H1 (cell line): ENCODE measurements around the gene SSNA1. TPM values are rescaled to one million over a fixed set of nuclear protein-coding genes. Genes with fewer than 3 reads are reported as not detected.

Experiments used
- CTCF ChIA-PET: fragments of 300-600 bp; sonication (Branson Sonifier 250); formaldehyde crosslinking; loops from one replicate; lab custom pipeline; 2021; ENCODE audit not compliant: partially characterized antibody; lab: Charles Lee
- POLR2A ChIA-PET: fragments of 300-600 bp; sonication (Branson Sonifier 250); formaldehyde crosslinking; loops from one replicate; lab custom pipeline; 2021; ENCODE audit warnings: inconsistent platforms; ENCODE audit not compliant: partially characterized antibody; lab: Charles Lee
- DNase-seq, 2 experiments: peaks; one replicate each; pipeline versions ENCODE4 v3.0.0 to v3.0.0-alpha.2; 2010 to 2022; ENCODE audit warnings: low spot score in 2 of 2, low read depth in 1 of 2, mixed read lengths in 1 of 2
- FAIRE-seq: peaks from 2 replicates; lab custom pipeline; 2011; peaks lifted over from hg19 to GRCh38; lab: Jason Lieb, UNC
- H2AFZ ChIP-seq: 2 replicates; pipeline ENCODE4 v1.8.1; 2012; ENCODE audit warnings: low read length, inconsistent platforms
- H2AK5ac ChIP-seq: 2 replicates; pipeline ENCODE4 v1.6.1; 2013; ENCODE audit warnings: low read depth, low read length
- H2BK120ac ChIP-seq: replicated peaks from 2 replicates; pipeline ENCODE3; 2013; ENCODE audit warnings: low read depth, low read length, inconsistent platforms
- H2BK12ac ChIP-seq: 2 replicates; pipeline ENCODE4 v1.6.1; 2013; ENCODE audit warnings: low read depth, low read length
- H2BK15ac ChIP-seq: 2 replicates; pipeline ENCODE4 v1.6.1; 2013; ENCODE audit warnings: low read length
- H2BK20ac ChIP-seq: 2 replicates; pipeline ENCODE4 v1.6.1; 2013; ENCODE audit warnings: low read length
- H2BK5ac ChIP-seq: 2 replicates; pipeline ENCODE4 v1.6.1; 2013; ENCODE audit warnings: low read depth, low read length
- H3K14ac ChIP-seq: 2 replicates; pipeline ENCODE4 v1.6.1; 2013; ENCODE audit warnings: inconsistent platforms; ENCODE audit not compliant: insufficient read length
- H3K18ac ChIP-seq: 2 replicates; pipeline ENCODE4 v1.6.1; 2013; ENCODE audit warnings: low read length; ENCODE audit errors: extremely low read depth
- H3K23ac ChIP-seq: 2 replicates; pipeline ENCODE4 v1.6.1; 2013; ENCODE audit warnings: inconsistent platforms; ENCODE audit not compliant: insufficient read length
- H3K23me2 ChIP-seq: 2 replicates; pipeline ENCODE4 v1.6.1; 2013; ENCODE audit warnings: low read depth, low read length
- H3K27ac ChIP-seq: 2 replicates; pipeline ENCODE4 v1.6.1; 2011; ENCODE audit warnings: low read depth, low read length, inconsistent platforms
- H3K27me3 ChIP-seq, 4 experiments: replicated peaks in 1 of 4; 1 replicate in 1 of 4; 2 replicates in 3 of 4; pipeline versions ENCODE4 v1.6.1 to v1.8.1; 2011 to 2013; ENCODE audit warnings: low read length in 3 of 4, mild to moderate bottlenecking in 3 of 4, inconsistent platforms in 2 of 4, mixed read lengths in 2 of 4, moderate library complexity in 1 of 4; ENCODE audit not compliant: control insufficient read depth in 3 of 4, insufficient read depth in 3 of 4; ENCODE audit errors: extremely low read depth in 1 of 4
- H3K36me3 ChIP-seq, 4 experiments: 2 replicates each; pipeline versions ENCODE4 v1.6.1 to v1.8.1; 2011 to 2013; ENCODE audit warnings: mild to moderate bottlenecking in 4 of 4, low read length in 3 of 4, moderate library complexity in 2 of 4, control low read depth in 1 of 4, inconsistent platforms in 1 of 4; ENCODE audit not compliant: insufficient read depth in 4 of 4, control insufficient read depth in 2 of 4
- H3K4ac ChIP-seq: replicated peaks from 2 replicates; pipeline ENCODE3; 2013; ENCODE audit warnings: low read length, low read depth, mixed read lengths, inconsistent platforms; ENCODE audit not compliant: insufficient read length
- H3K4me1 ChIP-seq, 4 experiments: replicated peaks in 1 of 4; 1 replicate in 1 of 4; 2 replicates in 3 of 4; pipeline versions ENCODE4 v1.6.1 to v1.8.1; 2011 to 2013; ENCODE audit warnings: low read length in 3 of 4, inconsistent platforms in 2 of 4, mixed read lengths in 1 of 4; ENCODE audit not compliant: insufficient read depth in 4 of 4, control insufficient read depth in 3 of 4
- H3K4me2 ChIP-seq, 2 experiments: 2 replicates each; pipeline versions ENCODE4 v1.6.1 to v1.8.1; 2011 to 2013; ENCODE audit warnings: low read depth in 2 of 2, low read length in 2 of 2, control low read depth in 1 of 2, inconsistent platforms in 1 of 2, mild to moderate bottlenecking in 1 of 2; ENCODE audit not compliant: insufficient read depth in 1 of 2
- H3K4me3 ChIP-seq, 4 experiments: fragments of 200-600, 300-600 bp in 1 of 4; sonication (generic), shearing (Covaris generic), sonication (Bioruptor Twin) in 1 of 4; 2 replicates each; pipeline versions ENCODE4 v1.5.1 to v1.8.1; 2011 to 2016; ENCODE audit warnings: low read length in 4 of 4, low read depth in 3 of 4, control low read depth in 2 of 4, inconsistent platforms in 2 of 4, mild to moderate bottlenecking in 2 of 4, mixed read lengths in 1 of 4, moderate library complexity in 1 of 4; ENCODE audit not compliant: insufficient read depth in 2 of 4; ENCODE audit errors: extremely low read depth in 1 of 4
- H3K56ac ChIP-seq: replicated peaks from 2 replicates; pipeline ENCODE3; 2013; ENCODE audit warnings: low read depth, mild to moderate bottlenecking, mixed read lengths, low read length, inconsistent platforms; ENCODE audit not compliant: insufficient read length
- H3K79me1 ChIP-seq: 2 replicates; pipeline ENCODE4 v1.6.1; 2013; ENCODE audit warnings: low read depth, low read length, control low read depth
- H3K79me2 ChIP-seq, 2 experiments: 2 replicates each; pipeline versions ENCODE4 v1.6.1 to v1.8.1; 2012 to 2013; ENCODE audit warnings: low read length in 2 of 2, mild to moderate bottlenecking in 2 of 2, inconsistent platforms in 1 of 2; ENCODE audit not compliant: insufficient read depth in 2 of 2, control insufficient read depth in 1 of 2
- H3K9ac ChIP-seq, 4 experiments: replicated peaks in 1 of 4; 1 replicate in 1 of 4; 2 replicates in 3 of 4; pipeline versions ENCODE4 v1.6.1 to v1.8.1; 2011 to 2013; ENCODE audit warnings: low read depth in 3 of 4, low read length in 3 of 4, control low read depth in 2 of 4, mild to moderate bottlenecking in 2 of 4, moderate library complexity in 2 of 4, inconsistent platforms in 1 of 4; ENCODE audit errors: extremely low read depth in 1 of 4
- H3K9me3 ChIP-seq, 2 experiments: 2 replicates each; pipeline versions ENCODE4 v1.6.1 to v1.8.1; 2012 to 2013; ENCODE audit warnings: mild to moderate bottlenecking in 2 of 2, moderate library complexity in 2 of 2, control low read depth in 1 of 2, inconsistent platforms in 1 of 2, low read depth in 1 of 2, low read length in 1 of 2, mixed read lengths in 1 of 2; ENCODE audit not compliant: insufficient read depth in 2 of 2
- H4K20me1 ChIP-seq, 2 experiments: replicated peaks in 1 of 2; 2 replicates each; pipeline versions ENCODE3 to v1.8.1; 2011 to 2013; ENCODE audit warnings: inconsistent platforms in 2 of 2, low read length in 2 of 2, mild to moderate bottlenecking in 1 of 2; ENCODE audit not compliant: insufficient read depth in 2 of 2, control insufficient read depth in 1 of 2
- H4K5ac ChIP-seq: 2 replicates; pipeline ENCODE4 v1.6.1; 2013; ENCODE audit warnings: low read length, low read depth, mixed read lengths, inconsistent platforms; ENCODE audit not compliant: insufficient read length
- H4K8ac ChIP-seq: 2 replicates; pipeline ENCODE4 v1.8.0; 2013; ENCODE audit warnings: mild to moderate bottlenecking, moderate library complexity, low read length, inconsistent platforms; ENCODE audit not compliant: insufficient read depth; ENCODE audit errors: extremely low read depth
- H4K91ac ChIP-seq: replicated peaks from 2 replicates; pipeline ENCODE3; 2013; ENCODE audit warnings: low read length, mixed read lengths, inconsistent platforms; ENCODE audit not compliant: insufficient read length
- BRCA1 ChIP-seq: IDR thresholded peaks from 2 replicates; pipeline ENCODE4 v1.6.1; 2012; ENCODE audit warnings: low read depth, low read length, improper control_type of control experiment
- CHD1 ChIP-seq: IDR thresholded peaks from 2 replicates; pipeline ENCODE4 v1.6.1; 2012; ENCODE audit warnings: low read depth, low read length, improper control_type of control experiment
- CHD2 ChIP-seq: IDR thresholded peaks from 2 replicates; pipeline ENCODE4 v1.6.1; 2012; ENCODE audit warnings: low read length, improper control_type of control experiment
- EGR1 ChIP-seq: IDR thresholded peaks from 2 replicates; pipeline ENCODE4 v1.6.1; 2011; ENCODE audit warnings: low read depth, low read length, borderline replicate concordance
- JUND ChIP-seq: IDR thresholded peaks from 2 replicates; pipeline ENCODE4 v1.6.1; 2011; ENCODE audit warnings: mild to moderate bottlenecking, improper control_type of control experiment, low read length
- MAX ChIP-seq: IDR thresholded peaks from 2 replicates; pipeline ENCODE4 v1.6.1; 2012; ENCODE audit warnings: inconsistent platforms
- NRF1 ChIP-seq: IDR thresholded peaks from 2 replicates; pipeline ENCODE4 v1.6.1; 2011; ENCODE audit warnings: mild to moderate bottlenecking, low read depth, low read length, improper control_type of control experiment
- PHF8 ChIP-seq: fragments of 200-600 bp; sonication (generic); conservative IDR thresholded peaks from 2 replicates; pipeline ENCODE4 v1.7.1; 2012; ENCODE audit warnings: low read depth, mild to moderate bottlenecking, inconsistent platforms, low read length, moderate library complexity
- POLR2AphosphoS5 ChIP-seq: IDR thresholded peaks from 2 replicates; pipeline ENCODE4 v1.6.1; 2011; ENCODE audit warnings: low read depth, low read length
- RFX5 ChIP-seq: IDR thresholded peaks from 2 replicates; pipeline ENCODE4 v1.6.1; 2011; ENCODE audit warnings: low read depth, low read length, improper control_type of control experiment, borderline replicate concordance
- TAF7 ChIP-seq: optimal IDR thresholded peaks from 2 replicates; pipeline ENCODE3; 2011; ENCODE audit warnings: low read depth, mild to moderate bottlenecking, inconsistent platforms, low read length, moderate library complexity, borderline replicate concordance
- TBP ChIP-seq: IDR thresholded peaks from 2 replicates; pipeline ENCODE4 v1.6.1; 2011; ENCODE audit warnings: low read depth, low read length, improper control_type of control experiment
- ZNF274 ChIP-seq: IDR thresholded peaks from 2 replicates; pipeline ENCODE4 v1.7.0; 2012; ENCODE audit warnings: low read length, borderline replicate concordance; ENCODE audit errors: extremely low read depth
- WGBS, 2 experiments: shearing (Covaris generic) in 1 of 2; methylation state at CpG; one replicate each; pipeline versions ENCODE4 v1.1.6 to v1.1.7; 2013 to 2015; ENCODE audit warnings: low lambda C conversion rate in 2 of 2, mixed read lengths in 2 of 2, inconsistent platforms in 1 of 2, low coverage in 1 of 2, missing lambda C conversion rate in 1 of 2; ENCODE audit not compliant: insufficient replicate concordance in 2 of 2, insufficient coverage in 1 of 2, insufficient read length in 1 of 2; ENCODE audit errors: extremely low coverage in 1 of 2, missing lambda C conversion rate in 1 of 2; 5-methylcytosine and 5-hydroxymethylcytosine counted together
- polyA plus RNA-seq, 7 experiments: library from polyadenylated mRNA; depleted of rRNA in 3 of 7; stranded (reverse) in 5 of 7; unstranded in 2 of 7; fragments of >200 nt in 5 of 7; fragments of 200-250 nt in 2 of 7; gene quantifications; 1 replicate in 5 of 7; 2 replicates in 1 of 7; 4 replicates in 1 of 7; pipeline versions ENCODE4 v1.2.1 to v1.2.3, GENCODE V29; 2011 to 2013; ENCODE audit warnings: missing spikeins in 2 of 7, mixed read lengths in 2 of 7
- total RNA-seq: library from RNA; stranded (reverse); fragmentation: NEBNext Ultra II Directional; extraction: Animal tissue kit (Norgen Biotek cat#: 25700); gene quantifications from 2 replicates; pipeline ENCODE4 v1.2.1, GENCODE V29; 2021

The SSNA1 gene
- total and polyA plus RNA-seq, 2 of the 8 experiments (the other 6 are each of a cell fraction or from before 2014, with no cell fraction given): 87.3 to 157 TPM

DNA sequence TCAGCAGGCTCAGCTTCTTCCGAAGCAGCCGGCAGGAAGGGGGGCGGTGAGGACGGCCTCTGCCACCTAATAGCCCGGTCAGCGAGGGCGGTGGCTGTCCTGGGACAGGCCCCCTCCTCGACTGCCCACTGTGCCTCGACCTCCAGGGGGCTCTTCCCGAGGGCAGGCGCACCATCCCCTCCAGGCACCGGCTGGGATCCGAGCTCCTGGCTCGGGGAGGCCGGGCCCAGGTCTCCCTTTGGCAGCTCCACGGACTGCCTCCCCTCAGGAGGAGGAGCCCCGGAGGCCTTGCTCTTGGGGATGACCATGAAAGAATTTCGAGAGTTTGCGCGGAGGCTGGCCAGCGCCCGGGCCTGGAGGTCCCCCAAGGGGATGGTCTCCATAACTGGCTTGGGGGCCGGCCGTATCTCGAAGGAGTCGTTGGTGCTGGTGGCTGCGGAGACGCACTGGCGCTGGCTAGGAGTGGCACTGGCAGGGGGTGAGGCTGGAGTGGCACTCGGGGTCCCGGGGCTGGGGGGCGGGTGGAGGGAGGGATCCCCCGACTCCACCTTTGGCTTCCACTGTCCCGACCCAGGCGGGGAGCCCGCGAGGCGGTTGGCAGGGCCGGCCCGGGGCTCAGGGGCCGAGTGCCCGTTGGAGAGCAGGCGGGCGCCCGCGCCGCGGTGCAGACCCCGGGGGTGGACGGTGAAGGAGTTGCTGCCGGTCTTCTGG is 11.1 kb downstream of the SSNA1 start:
- POLR2A ChIA-PET: interaction anchor here (0.7 to 2.2 kb wide), 12 partner anchors 10 to 471 kb away, joined by 3 to 21 read pairs (median 4); partner anchors contain the start of genes ANAPC2, RNF208, SSNA1 and TUBB4B
- WGBS, 2 experiments: 46% methylated on average over 22 of the region's 51 CpGs; no CpG with 5 or more reads in 1 of the 2 experiments
- Histone ChIP-seq H3K79me1 (peaks cover 29% of the 10 kb centered on the region), H3K9ac (no peak overlapping the region), H3K79me2 (peaks cover 0 to 42% of the 10 kb centered on the region in 2 experiments; a peak in 3 of 4 replicates), H4K8ac (peak overlapping the region; percentile 35; the same call in 1 of the 2 replicates), H4K91ac (no peak overlapping the region), H2BK12ac (no peak overlapping the region), H2BK120ac (no peak overlapping the region), H2AFZ (no peak overlapping the region), H3K56ac (no peak overlapping the region), H3K4me2 (peak overlapping the region; percentile 70 to 76), H3K4ac (no peak overlapping the region), H2BK15ac (no peak overlapping the region), H3K18ac (no peak overlapping the region), H4K5ac (no peak overlapping the region), H3K23me2 (peaks cover 7% of the 10 kb centered on the region; the same call in 1 of the 2 replicates), H3K4me1 (peaks cover 6 to 33% (median 18%) of the 10 kb centered on the region in 4 experiments), H3K36me3 (no peaks in the 10 kb centered on the region), H2AK5ac (no peak overlapping the region), H3K23ac (no peak overlapping the region), H2BK20ac (no peak overlapping the region), H2BK5ac (no peak overlapping the region), H3K9me3 (no peaks in the 10 kb centered on the region), H3K14ac (no peak overlapping the region), H3K27me3 (no peaks in the 10 kb centered on the region), H4K20me1 (peaks cover 5 to 30% of the 10 kb centered on the region in 2 experiments), H3K27ac (no peak overlapping the region), H3K4me3 (peak overlapping the region; percentile 41 to 67 (median 52); a peak in 7 of 8 replicates)
- CTCF ChIA-PET: interaction anchor here (1.0 to 14.0 kb wide), 4 partner anchors 9 to 29 kb away, joined by 3 to 204 read pairs (median 10); partner anchors contain the start of genes CYSRT1, RNF208, RNF224 and SLC34A3
- peak in 1 of 2 experiments; percentile 58 for DNase-seq
- no peak for FAIRE-seq
- TF ChIP-seq CHD1 (no peak), TBP (no peak), TAF7 (no peak), BRCA1 (no peak), PHF8 (no peak), RFX5 (no peak), ZNF274 (no peak), EGR1 (no peak), MAX (no peak), JUND (no peak), NRF1 (no peak), POLR2AphosphoS5 (no peak), CHD2 (no peak)
